Urinary bladder (tissue), 4 donors: ENCODE results near the gene ZNF730. TPM values are rescaled to one million over a fixed set of nuclear protein-coding genes. Genes with fewer than 3 reads are reported as not detected.
"Not testable (repeated sequence)": the region's sequence is repeated elsewhere in the genome, so short reads cannot be mapped to it uniquely, and the experiment has no call there.

ENCODE experiments used
- DNase-seq: peaks from one replicate; pipeline ENCODE4 v3.0.0-alpha.2; 2015; ENCODE audit errors: extremely low spot score
- H3K27ac ChIP-seq: one replicate; pipeline ENCODE4 v1.5.1; 2013; ENCODE audit warnings: low read depth, mild to moderate bottlenecking, moderate library complexity
- H3K36me3 ChIP-seq: one replicate; pipeline ENCODE4 v1.6.1; 2013; ENCODE audit warnings: mild to moderate bottlenecking, moderate library complexity; ENCODE audit not compliant: insufficient read depth
- H3K4me1 ChIP-seq: one replicate; pipeline ENCODE4 v1.6.1; 2013; ENCODE audit warnings: mild to moderate bottlenecking, moderate library complexity; ENCODE audit not compliant: insufficient read depth
- H3K4me3 ChIP-seq: one replicate; pipeline ENCODE4 v1.5.1; 2013; ENCODE audit warnings: low read depth, low read length
- WGBS: extraction: QIAGEN DNeasy Blood & Tissue Kit; methylation state at CpG from one replicate; pipeline ENCODE4 v1.1.7; 2013; 5-methylcytosine and 5-hydroxymethylcytosine counted together
- polyA plus RNA-seq: library from polyadenylated mRNA; stranded (reverse); fragments of 200-250 nt; gene quantifications from one replicate; pipeline ENCODE4 v1.2.3, GENCODE V29; 2013
- total RNA-seq: library from RNA; depleted of rRNA; stranded (reverse); fragments of >200 nt; gene quantifications from one replicate; pipeline ENCODE4 v1.2.3, GENCODE V29; 2014
- donor health status: healthy with polysubstance abuse.
- donor health status: healthy.

The ZNF730 gene
- total and polyA plus RNA-seq, 2 donors: 0.09 to 15.2 TPM

DNA sequence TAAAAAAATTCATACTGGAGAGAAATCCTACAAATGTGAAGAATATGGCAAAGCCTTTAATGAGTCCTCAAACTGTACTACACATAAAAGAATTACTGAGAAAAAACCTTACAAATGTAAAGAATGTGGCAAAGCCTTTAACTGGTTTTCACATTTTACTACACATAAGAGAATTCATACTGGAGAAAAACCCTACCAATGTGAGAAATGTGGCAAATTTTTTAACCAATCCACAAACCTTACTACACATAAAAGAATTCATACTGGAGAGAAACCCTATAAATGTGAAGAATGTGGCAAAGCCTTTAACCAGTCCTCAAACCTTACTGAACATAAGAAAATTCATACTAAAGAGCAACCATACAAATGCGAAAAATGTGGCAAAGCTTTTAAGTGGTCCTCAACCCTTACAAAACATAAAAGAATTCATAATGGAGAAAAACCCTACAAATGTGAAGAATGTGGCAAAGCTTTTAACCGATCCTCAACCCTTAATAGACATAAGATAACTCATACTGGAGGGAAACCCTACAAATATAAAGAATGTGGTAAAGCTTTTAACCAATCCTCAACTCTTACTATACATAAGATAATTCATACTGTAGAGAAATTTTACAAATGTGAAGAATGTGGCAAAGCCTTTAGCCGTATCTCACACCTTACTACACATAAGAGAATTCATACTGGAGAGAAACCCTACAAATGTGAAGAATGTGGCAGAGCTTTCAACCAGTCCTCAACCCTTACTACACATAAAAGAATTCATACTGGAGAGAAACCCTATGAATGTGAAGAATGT is 29.0 kb downstream of the ZNF730 start:
- Histone ChIP-seq H3K27ac (no peak overlapping the region), H3K4me1 (no peaks in the 10 kb centered on the region), H3K4me3 (no peak overlapping the region), H3K36me3 (no peaks in the 10 kb centered on the region)
- DNase-seq: no peak
- 97% methylated on average over 3 of the region's 3 CpGs for WGBS

DNA sequence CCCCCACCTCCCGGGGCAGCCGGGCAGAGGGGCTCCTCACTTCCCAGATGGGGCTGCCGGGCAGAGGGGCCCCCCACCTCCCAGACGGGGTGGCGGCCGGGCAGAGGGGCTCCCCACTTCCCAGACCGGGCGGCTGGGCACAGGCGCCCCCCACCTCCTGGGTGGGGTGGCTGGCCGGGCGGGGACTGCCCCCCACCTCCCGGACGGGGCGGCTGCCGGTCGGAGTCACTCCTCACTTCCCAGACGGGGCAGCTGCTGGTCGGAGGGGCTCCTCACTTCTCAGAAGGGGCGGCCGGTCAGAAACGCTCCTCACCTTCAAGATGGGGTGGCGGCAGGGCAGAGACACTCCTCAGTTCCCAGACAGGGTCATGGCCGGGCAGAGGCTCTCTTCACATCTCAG is 43.9 kb downstream of the ZNF730 start:
- Histone ChIP-seq H3K36me3 (no peaks in the 10 kb centered on the region), H3K4me3 (no peak overlapping the region), H3K4me1 (no peaks in the 10 kb centered on the region), H3K27ac (no peak overlapping the region)
- 95% methylated on average over 23 of the region's 23 CpGs for WGBS
- no peak for DNase-seq

DNA sequence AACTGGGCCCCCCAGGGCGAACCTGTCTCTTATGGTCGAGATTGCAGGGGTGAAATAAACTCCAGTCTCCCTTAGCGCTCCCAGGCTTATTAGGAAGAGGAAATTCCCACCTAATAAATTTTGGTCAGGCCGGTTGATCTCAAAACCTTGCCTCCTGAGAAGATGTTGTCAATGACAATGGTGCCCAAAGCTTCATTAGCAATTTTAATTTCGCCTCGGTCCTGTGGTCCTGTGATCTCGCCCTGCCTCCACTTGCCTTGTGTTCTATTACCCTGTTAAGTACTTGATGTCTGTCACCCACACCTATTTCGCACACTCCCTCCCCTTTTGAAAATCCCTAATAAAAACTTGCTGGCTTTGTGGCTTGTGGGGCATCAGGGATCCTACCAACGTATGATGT is 51.5 kb downstream of the ZNF730 start:
- not testable (repeated sequence) for H3K36me3 ChIP-seq, H3K27ac ChIP-seq, H3K4me1 ChIP-seq, H3K4me3 ChIP-seq, DNase-seq
- WGBS: 4% methylated on average over 9 of the region's 9 CpGs

DNA sequence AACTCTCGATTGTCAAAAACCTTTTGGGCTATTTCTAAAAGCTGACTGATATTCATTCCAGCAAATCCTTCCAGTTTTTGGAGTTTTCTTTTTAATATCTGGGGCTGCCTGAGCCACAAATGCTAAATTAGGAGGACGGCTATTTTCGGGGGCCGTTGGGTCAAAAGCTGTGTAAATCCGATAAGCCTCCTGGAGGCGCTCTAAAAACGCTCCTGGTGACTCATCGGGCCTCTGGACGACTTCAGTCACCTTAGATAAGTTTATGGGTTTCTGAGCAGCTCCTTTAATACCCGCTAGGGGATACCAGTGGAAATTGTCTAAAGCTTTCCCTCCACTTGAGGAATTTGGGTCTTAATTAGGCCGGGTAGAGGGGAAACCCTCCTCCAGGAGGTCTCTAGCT is 66.4 kb downstream of the ZNF730 start:
- no peak overlapping the region for H3K27ac ChIP-seq
- H3K4me3 ChIP-seq: no peak overlapping the region
- 66% methylated on average over 11 of the region's 11 CpGs for WGBS
- DNase-seq: no peak
- no peaks in the 10 kb centered on the region for H3K36me3 ChIP-seq
- no peaks in the 10 kb centered on the region for H3K4me1 ChIP-seq

DNA sequence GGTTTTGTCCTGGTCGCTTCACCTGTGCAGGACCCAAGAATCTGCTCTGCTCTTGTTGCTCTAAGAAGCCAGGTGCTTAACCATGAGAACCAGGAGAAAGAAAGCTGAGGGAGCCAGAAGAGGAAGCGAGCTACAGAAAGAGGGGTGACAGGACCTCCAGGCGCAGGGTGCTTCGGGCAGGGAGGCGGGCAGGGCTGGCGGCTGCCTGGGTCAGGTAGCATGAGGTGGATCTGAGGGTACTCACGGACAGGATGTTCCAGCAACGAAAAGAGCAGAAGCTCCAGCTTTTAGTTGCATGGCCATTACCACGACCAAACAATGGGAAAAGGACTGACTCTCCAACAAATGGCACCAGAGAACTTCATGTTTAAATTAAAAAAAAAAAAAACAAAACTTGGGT is 73.5 kb downstream of the ZNF730 start:
- WGBS: 88% methylated on average over 9 of the region's 9 CpGs
- Histone ChIP-seq H3K4me1 (no peaks in the 10 kb centered on the region), H3K4me3 (no peak overlapping the region), H3K27ac (no peak overlapping the region), H3K36me3 (no peaks in the 10 kb centered on the region)
- DNase-seq: no peak

Other genes starting within 250 kb of the ZNF730 start
- gene ZNF728, start 113.8 kb upstream of the ZNF730 start, total RNA-seq: 0.16 TPM
- 0.62 TPM for gene ZNF728, start 113.8 kb upstream of the ZNF730 start, polyA plus RNA-seq
- gene ZNF724, start 133.4 kb downstream of the ZNF730 start, total RNA-seq: 12.1 TPM
- gene ZNF724, start 133.4 kb downstream of the ZNF730 start, polyA plus RNA-seq: 0.51 TPM